ENCODE data around the gene MYRFL. TPM values are rescaled to one million over a fixed set of nuclear protein-coding genes. Genes with fewer than 3 reads are reported as not detected.

The MYRFL gene
- total RNA-seq, 4 donors from 2014 or later, result not detected

DNA sequence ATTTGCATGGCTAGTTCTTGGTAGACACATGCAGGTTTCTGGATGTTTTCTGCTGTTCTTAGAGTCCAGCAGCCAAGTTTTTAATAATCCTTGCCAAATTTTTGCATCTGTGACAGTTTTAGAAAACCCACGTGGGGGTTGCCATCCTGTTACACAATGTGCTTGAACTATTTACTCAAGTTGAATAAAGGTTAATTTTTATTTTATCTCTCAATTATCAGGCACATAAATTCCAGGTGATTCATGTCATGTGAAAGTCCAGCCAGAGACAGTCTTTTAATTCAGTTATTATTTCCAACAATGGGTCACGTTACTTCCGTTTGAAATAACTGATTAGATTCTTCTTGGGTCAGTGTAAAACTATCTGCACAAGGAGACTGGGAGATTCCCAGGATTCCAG is 15.7 kb downstream of the MYRFL start:
- no peak overlapping the region for H3K4me3 ChIP-seq
- intact Hi-C loops (cut with DNase I), result no loop called here
- no peaks in the 10 kb centered on the region for H3K36me3 ChIP-seq
- H3K9me3 ChIP-seq, result no peaks in the 10 kb centered on the region
- no peak for TF ChIP-seq POLR2A (IDR thresholded peaks at IDR 0.05; ENCODE audit: low read depth)
- TF ChIP-seq CTCF (IDR thresholded peaks at IDR 0.05), result no peak
- no peak for TF ChIP-seq POLR2AphosphoS5 (IDR thresholded peaks at IDR 0.05)
- TF ChIP-seq EP300 (IDR thresholded peaks at IDR 0.05), result no peak
- DNase-seq (ENCODE audit: extremely low spot score), result no peak
- no peak overlapping the region for H3K27ac ChIP-seq (replicated peaks in 1 of 4)
- no peaks in the 10 kb centered on the region for H3K27me3 ChIP-seq
- WGBS, result 49% methylated on average over 3 of the region's 3 CpGs
- no peaks in the 10 kb centered on the region for H3K4me1 ChIP-seq

GRCh38 chr12:69843608-69844007 is 18.6 kb downstream of the MYRFL start:
- no peak overlapping the region for H3K4me3 ChIP-seq
- no peaks in the 10 kb centered on the region for H3K4me1 ChIP-seq
- DNase-seq (ENCODE audit: extremely low spot score), result no peak
- H3K36me3 ChIP-seq, result no peaks in the 10 kb centered on the region
- no peaks in the 10 kb centered on the region for H3K27me3 ChIP-seq
- TF ChIP-seq EP300 (IDR thresholded peaks at IDR 0.05) (no peak), POLR2AphosphoS5 (IDR thresholded peaks at IDR 0.05) (no peak), POLR2A (IDR thresholded peaks at IDR 0.05; ENCODE audit: low read depth) (no peak), CTCF (IDR thresholded peaks at IDR 0.05) (no peak)
- no peak overlapping the region for H3K27ac ChIP-seq (replicated peaks in 1 of 4)
- no peaks in the 10 kb centered on the region for H3K9me3 ChIP-seq
- intact Hi-C loops (cut with DNase I), result no loop called here
- WGBS, result 44% methylated on average over 2 of the region's 2 CpGs

DNA sequence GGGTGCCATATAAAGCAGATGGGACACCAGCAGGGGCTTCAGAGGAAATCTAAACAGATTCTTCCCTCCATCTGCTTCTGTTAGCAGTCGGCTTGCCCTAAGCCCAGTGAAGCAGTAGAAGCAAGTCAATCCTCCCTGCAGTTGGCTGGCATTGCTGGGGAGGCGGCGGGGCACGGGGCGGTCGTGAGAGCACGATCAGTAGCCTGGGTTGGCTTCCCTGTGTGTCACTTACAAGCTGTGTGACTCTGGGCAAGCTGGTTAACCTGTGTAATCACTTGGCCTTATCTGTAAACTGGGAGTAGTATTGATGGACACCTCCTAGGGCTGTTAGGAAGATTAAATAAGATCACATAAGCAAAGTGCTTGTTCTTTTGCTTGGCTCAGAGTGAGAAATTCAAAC is 19.4 kb downstream of the MYRFL start:
- H3K27ac ChIP-seq (replicated peaks in 1 of 4), result no peak overlapping the region
- H3K36me3 ChIP-seq, result no peaks in the 10 kb centered on the region
- no peak for TF ChIP-seq POLR2AphosphoS5 (IDR thresholded peaks at IDR 0.05)
- TF ChIP-seq POLR2A (IDR thresholded peaks at IDR 0.05; ENCODE audit: low read depth), result no peak
- TF ChIP-seq EP300 (IDR thresholded peaks at IDR 0.05), result no peak
- TF ChIP-seq CTCF (IDR thresholded peaks at IDR 0.05), result no peak
- H3K4me1 ChIP-seq, result no peaks in the 10 kb centered on the region
- WGBS, result 84% methylated on average over 7 of the region's 7 CpGs
- DNase-seq (ENCODE audit: extremely low spot score), result no peak
- no peaks in the 10 kb centered on the region for H3K27me3 ChIP-seq
- H3K4me3 ChIP-seq, result no peak overlapping the region
- intact Hi-C loops (cut with DNase I), result no loop called here
- H3K9me3 ChIP-seq, result no peaks in the 10 kb centered on the region

DNA sequence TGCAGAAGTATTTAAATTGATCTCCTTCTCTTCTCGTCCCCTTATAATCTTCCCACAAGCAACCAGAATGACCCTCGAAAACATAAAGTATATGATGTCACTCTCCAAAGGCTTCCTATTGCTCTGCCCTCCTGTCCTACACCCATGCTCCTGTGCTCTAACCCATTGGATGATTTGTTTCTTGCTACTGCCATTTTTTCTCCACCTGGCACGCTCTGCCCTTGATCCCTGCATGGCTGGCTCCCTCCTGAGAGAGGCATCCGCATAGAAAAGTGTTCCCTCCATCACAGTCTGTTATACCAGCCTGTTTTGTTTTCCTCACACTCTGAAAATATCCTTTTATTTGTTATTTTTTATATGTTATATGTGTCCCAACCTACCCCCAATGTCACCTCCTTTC is 19.8 kb downstream of the MYRFL start:
- intact Hi-C loops (cut with DNase I), result no loop called here
- no peak for DNase-seq (ENCODE audit: extremely low spot score)
- no peak for TF ChIP-seq EP300 (IDR thresholded peaks at IDR 0.05)
- TF ChIP-seq POLR2A (IDR thresholded peaks at IDR 0.05; ENCODE audit: low read depth), result no peak
- no peak for TF ChIP-seq POLR2AphosphoS5 (IDR thresholded peaks at IDR 0.05)
- TF ChIP-seq CTCF (IDR thresholded peaks at IDR 0.05), result no peak
- H3K4me3 ChIP-seq, result no peak overlapping the region
- H3K4me1 ChIP-seq, result no peaks in the 10 kb centered on the region
- WGBS, result 92% methylated on average over 4 of the region's 4 CpGs
- H3K27ac ChIP-seq (replicated peaks in 1 of 4), result no peak overlapping the region
- no peaks in the 10 kb centered on the region for H3K27me3 ChIP-seq
- H3K36me3 ChIP-seq, result no peaks in the 10 kb centered on the region
- H3K9me3 ChIP-seq, result no peaks in the 10 kb centered on the region

DNA sequence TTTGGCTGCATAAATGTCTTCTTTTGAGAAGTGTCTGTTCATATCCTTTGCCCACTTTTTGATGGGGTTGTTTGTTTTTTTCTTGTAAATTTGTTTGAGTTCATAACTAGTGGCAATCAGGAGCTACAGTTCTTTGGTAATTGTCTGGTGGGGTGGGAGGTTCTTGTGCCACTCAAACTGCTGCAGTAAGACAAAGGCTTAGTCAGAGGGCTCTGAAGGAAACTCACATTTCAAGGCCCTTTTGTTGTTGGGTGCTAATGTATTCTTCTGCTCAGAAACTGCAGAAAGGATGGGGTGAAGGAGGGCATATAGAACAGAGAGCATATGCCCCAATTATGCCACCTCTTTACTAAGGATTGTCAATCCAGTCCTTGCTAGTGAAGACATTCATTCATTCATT is 21.9 kb downstream of the MYRFL start:
- H3K9me3 ChIP-seq, result peaks cover 0 to 5% (median 0%) of the 10 kb centered on the region in 4 donors
- no peak overlapping the region for H3K4me3 ChIP-seq
- H3K27ac ChIP-seq (replicated peaks in 1 of 4), result no peak overlapping the region
- H3K36me3 ChIP-seq, result no peaks in the 10 kb centered on the region
- no peaks in the 10 kb centered on the region for H3K4me1 ChIP-seq
- DNase-seq (ENCODE audit: extremely low spot score), result no peak
- H3K27me3 ChIP-seq, result no peaks in the 10 kb centered on the region
- no peak for TF ChIP-seq EP300 (IDR thresholded peaks at IDR 0.05)
- TF ChIP-seq CTCF (IDR thresholded peaks at IDR 0.05), result no peak
- TF ChIP-seq POLR2AphosphoS5 (IDR thresholded peaks at IDR 0.05), result no peak
- no peak for TF ChIP-seq POLR2A (IDR thresholded peaks at IDR 0.05; ENCODE audit: low read depth)
- intact Hi-C loops (cut with DNase I), result no loop called here
